Activated naive CD8-positive, alpha-beta T cell (primary cell): ENCODE data around the gene DNAAF5.

Experiments used
- H3K27ac Mint-ChIP-seq: one replicate; pipeline ENCODE4 v1.8.0; 2021; ENCODE audit warnings: mixed read lengths
- H3K27me3 Mint-ChIP-seq: one replicate; pipeline ENCODE4 v1.8.0; 2021; ENCODE audit warnings: mixed read lengths
- H3K36me3 Mint-ChIP-seq: one replicate; pipeline ENCODE4 v1.8.0; 2021; ENCODE audit warnings: mixed read lengths
- H3K4me1 Mint-ChIP-seq: one replicate; pipeline ENCODE4 v1.8.0; 2021; ENCODE audit warnings: low read depth, mixed read lengths
- H3K4me3 Mint-ChIP-seq: one replicate; pipeline ENCODE4 v1.8.0; 2021; ENCODE audit warnings: mild to moderate bottlenecking, mixed read lengths
- H3K9me3 Mint-ChIP-seq: one replicate; pipeline ENCODE4 v1.8.0; 2021; ENCODE audit warnings: low read depth, mixed read lengths

Gene DNAAF5

GRCh38 chr7:698515-699475 lies 27.7 kb upstream of the DNAAF5 start:
- Mint-ChIP-seq H3K9me3 (no peaks in the 10 kb centered on the region), H3K27ac (no peak overlapping the region), H3K4me1 (peaks cover 8% of the 10 kb centered on the region), H3K36me3 (peaks cover 6% of the 10 kb centered on the region), H3K4me3 (no peak overlapping the region), H3K27me3 (no peaks in the 10 kb centered on the region)

GRCh38 chr7:699476-700170 lies 26.9 kb upstream of the DNAAF5 start:
- Mint-ChIP-seq H3K27me3 (no peaks in the 10 kb centered on the region), H3K4me1 (peaks cover 8% of the 10 kb centered on the region), H3K36me3 (peaks cover 9% of the 10 kb centered on the region), H3K4me3 (no peak overlapping the region), H3K27ac (no peak overlapping the region), H3K9me3 (no peaks in the 10 kb centered on the region)

- no peak overlapping the region for H3K4me3 Mint-ChIP-seq
- peaks cover 8% of the 10 kb centered on the region for H3K4me1 Mint-ChIP-seq
- H3K27ac Mint-ChIP-seq, result no peak overlapping the region
- H3K9me3 Mint-ChIP-seq, result no peaks in the 10 kb centered on the region
- H3K36me3 Mint-ChIP-seq, result peaks cover 9% of the 10 kb centered on the region
- H3K27me3 Mint-ChIP-seq, result no peaks in the 10 kb centered on the region
These were observed 25.3 kb upstream of the DNAAF5 start for GRCh38 chr7:701086-701671.

- H3K4me1 Mint-ChIP-seq, result peaks cover 12% of the 10 kb centered on the region
- H3K27me3 Mint-ChIP-seq, result no peaks in the 10 kb centered on the region
- H3K36me3 Mint-ChIP-seq, result peaks cover 9% of the 10 kb centered on the region
- H3K27ac Mint-ChIP-seq, result no peak overlapping the region
- no peak overlapping the region for H3K4me3 Mint-ChIP-seq
- no peaks in the 10 kb centered on the region for H3K9me3 Mint-ChIP-seq
These were observed 23.4 kb upstream of the DNAAF5 start for GRCh38 chr7:703049-703448.

GRCh38 chr7:706721-707120 lies 19.8 kb upstream of the DNAAF5 start:
- Mint-ChIP-seq H3K27me3 (no peaks in the 10 kb centered on the region), H3K36me3 (peaks cover 11% of the 10 kb centered on the region), H3K4me3 (no peak overlapping the region), H3K4me1 (peaks cover 15% of the 10 kb centered on the region), H3K9me3 (no peaks in the 10 kb centered on the region), H3K27ac (no peak overlapping the region)

- Mint-ChIP-seq H3K4me1 (peaks cover 12% of the 10 kb centered on the region), H3K27ac (peak overlapping the region; percentile 10), H3K27me3 (no peaks in the 10 kb centered on the region), H3K9me3 (no peaks in the 10 kb centered on the region), H3K4me3 (no peak overlapping the region), H3K36me3 (peaks cover 7% of the 10 kb centered on the region)
These were observed 19.1 kb upstream of the DNAAF5 start for GRCh38 chr7:707296-708000.

- peaks cover 8% of the 10 kb centered on the region for H3K36me3 Mint-ChIP-seq
- H3K4me1 Mint-ChIP-seq, result peaks cover 28% of the 10 kb centered on the region
- H3K27me3 Mint-ChIP-seq, result no peaks in the 10 kb centered on the region
- H3K27ac Mint-ChIP-seq, result peak overlapping the region; percentile 50
- H3K4me3 Mint-ChIP-seq, result peak overlapping the region; percentile 63
- H3K9me3 Mint-ChIP-seq, result no peaks in the 10 kb centered on the region
These were observed 16.3 kb upstream of the DNAAF5 start for GRCh38 chr7:710161-710560.

GRCh38 chr7:711093-711921 lies 15.2 kb upstream of the DNAAF5 start:
- H3K27me3 Mint-ChIP-seq, result no peaks in the 10 kb centered on the region
- peak overlapping the region; percentile 59 for H3K4me3 Mint-ChIP-seq
- no peak overlapping the region for H3K27ac Mint-ChIP-seq
- H3K9me3 Mint-ChIP-seq, result no peaks in the 10 kb centered on the region
- peaks cover 30% of the 10 kb centered on the region for H3K4me1 Mint-ChIP-seq
- peaks cover 10% of the 10 kb centered on the region for H3K36me3 Mint-ChIP-seq

GRCh38 chr7:711922-712380 lies 14.5 kb upstream of the DNAAF5 start:
- no peaks in the 10 kb centered on the region for H3K9me3 Mint-ChIP-seq
- H3K4me3 Mint-ChIP-seq, result no peak overlapping the region
- peaks cover 10% of the 10 kb centered on the region for H3K36me3 Mint-ChIP-seq
- no peaks in the 10 kb centered on the region for H3K27me3 Mint-ChIP-seq
- peaks cover 34% of the 10 kb centered on the region for H3K4me1 Mint-ChIP-seq
- H3K27ac Mint-ChIP-seq, result no peak overlapping the region

- H3K27ac Mint-ChIP-seq, result no peak overlapping the region
These were observed 13.9 kb upstream of the DNAAF5 start for GRCh38 chr7:712381-713138.

GRCh38 chr7:713139-713457 lies 13.4 kb upstream of the DNAAF5 start:
- Mint-ChIP-seq H3K4me1 (peaks cover 31% of the 10 kb centered on the region), H3K27ac (peak overlapping the region; percentile 75), H3K36me3 (peaks cover 10% of the 10 kb centered on the region), H3K4me3 (peak overlapping the region; percentile 87), H3K9me3 (no peaks in the 10 kb centered on the region), H3K27me3 (no peaks in the 10 kb centered on the region)

More at GRCh38 chr7:712381-713138, 13.9 kb upstream of the DNAAF5 start:
- Mint-ChIP-seq H3K4me1 (peaks cover 31% of the 10 kb centered on the region), H3K9me3 (no peaks in the 10 kb centered on the region), H3K4me3 (peak overlapping the region; percentile 42), H3K27me3 (no peaks in the 10 kb centered on the region), H3K36me3 (peaks cover 10% of the 10 kb centered on the region)

GRCh38 chr7:713488-714230 lies 12.8 kb upstream of the DNAAF5 start:
- peak overlapping the region; percentile 87 for H3K4me3 Mint-ChIP-seq
- H3K4me1 Mint-ChIP-seq, result peaks cover 32% of the 10 kb centered on the region
- peaks cover 13% of the 10 kb centered on the region for H3K36me3 Mint-ChIP-seq
- no peaks in the 10 kb centered on the region for H3K27me3 Mint-ChIP-seq
- H3K9me3 Mint-ChIP-seq, result no peaks in the 10 kb centered on the region
- H3K27ac Mint-ChIP-seq, result peak overlapping the region; percentile 75

GRCh38 chr7:714251-714671 lies 12.2 kb upstream of the DNAAF5 start:
- H3K27ac Mint-ChIP-seq, result peak overlapping the region; percentile 72
- H3K36me3 Mint-ChIP-seq, result peaks cover 13% of the 10 kb centered on the region
- H3K4me1 Mint-ChIP-seq, result peaks cover 32% of the 10 kb centered on the region
- H3K9me3 Mint-ChIP-seq, result no peaks in the 10 kb centered on the region
- H3K4me3 Mint-ChIP-seq, result peak overlapping the region; percentile 87
- H3K27me3 Mint-ChIP-seq, result no peaks in the 10 kb centered on the region
